OCI-LY1 (cell line): Measurements from ENCODE around the gene TSPAN8.

Experiments
- EZH2 ChIP-seq: fragments of 200-600 bp; sonication (generic), shearing (Covaris generic); IDR thresholded peaks from 2 replicates; pipeline ENCODE4 v1.8.0; 2017; ENCODE audit warnings: borderline replicate concordance, mixed run types, mild to moderate bottlenecking, antibody characterized with exemption, low read length, moderate library complexity, mixed read lengths
- TF ChIP-seq, protein P1 (sequence below): fragments of 200-600 bp; sonication (generic), shearing (Covaris generic); IDR thresholded peaks from 2 replicates; pipeline ENCODE4 v1.5.1; 2017; ENCODE audit warnings: mild to moderate bottlenecking, antibody characterized with exemption, low read length, moderate library complexity, mixed read lengths

DNA sequence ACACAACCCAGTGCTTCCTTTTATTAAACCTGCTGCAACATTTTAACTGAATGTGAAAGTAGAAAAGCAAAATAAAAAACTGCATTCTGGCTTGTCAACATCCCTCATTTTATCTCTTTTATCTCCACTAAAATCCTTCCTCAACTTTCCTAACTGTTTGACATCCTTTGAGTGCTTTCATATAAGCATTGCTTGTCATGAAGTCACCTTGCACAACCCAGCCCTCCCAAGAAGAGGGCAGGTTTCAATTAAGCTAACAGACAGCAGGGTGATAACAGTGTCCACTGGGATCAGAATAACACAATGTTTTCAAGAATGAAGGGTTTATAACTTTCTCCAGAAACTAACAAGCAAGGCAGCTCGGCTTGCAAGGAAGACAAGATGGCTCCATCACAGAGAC, 16.3 kb upstream of the TSPAN8 start:
- TF ChIP-seq, protein P1, sequence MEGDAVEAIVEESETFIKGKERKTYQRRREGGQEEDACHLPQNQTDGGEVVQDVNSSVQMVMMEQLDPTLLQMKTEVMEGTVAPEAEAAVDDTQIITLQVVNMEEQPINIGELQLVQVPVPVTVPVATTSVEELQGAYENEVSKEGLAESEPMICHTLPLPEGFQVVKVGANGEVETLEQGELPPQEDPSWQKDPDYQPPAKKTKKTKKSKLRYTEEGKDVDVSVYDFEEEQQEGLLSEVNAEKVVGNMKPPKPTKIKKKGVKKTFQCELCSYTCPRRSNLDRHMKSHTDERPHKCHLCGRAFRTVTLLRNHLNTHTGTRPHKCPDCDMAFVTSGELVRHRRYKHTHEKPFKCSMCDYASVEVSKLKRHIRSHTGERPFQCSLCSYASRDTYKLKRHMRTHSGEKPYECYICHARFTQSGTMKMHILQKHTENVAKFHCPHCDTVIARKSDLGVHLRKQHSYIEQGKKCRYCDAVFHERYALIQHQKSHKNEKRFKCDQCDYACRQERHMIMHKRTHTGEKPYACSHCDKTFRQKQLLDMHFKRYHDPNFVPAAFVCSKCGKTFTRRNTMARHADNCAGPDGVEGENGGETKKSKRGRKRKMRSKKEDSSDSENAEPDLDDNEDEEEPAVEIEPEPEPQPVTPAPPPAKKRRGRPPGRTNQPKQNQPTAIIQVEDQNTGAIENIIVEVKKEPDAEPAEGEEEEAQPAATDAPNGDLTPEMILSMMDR, result no peak
- no peak for TF ChIP-seq EZH2
